Hematopoietic multipotent progenitor cell (in vitro differentiated cells): ENCODE results near the gene IL15RA. TPM values are rescaled to one million over a fixed set of nuclear protein-coding genes. Genes with fewer than 3 reads are reported as not detected.
"Not testable (repeated sequence)": the region's sequence is repeated elsewhere in the genome, so short reads cannot be mapped to it uniquely, and the experiment has no call there.

ENCODE experiments used
- DNase-seq, 3 donors: peaks; one replicate each; pipeline ENCODE4 v3.0.0-alpha.2; 2011 to 2015; ENCODE audit warnings: low read depth in 2 of 3, low spot score in 2 of 3
- total RNA-seq: library from RNA; depleted of rRNA; stranded (reverse); fragments of >200 nt; gene quantifications from one replicate; pipeline ENCODE4 v1.2.3, GENCODE V29; 2012

IL15RA gene
- total RNA-seq, 1 donor = 12.4 TPM

- no peak for DNase-seq
Observed at GRCh38 chr10:5971886-5972285, 5.5 kb downstream of the IL15RA start.

- DNase-seq = no peak
Observed at GRCh38 chr10:5971315-5971832, 6.0 kb downstream of the IL15RA start.

DNA sequence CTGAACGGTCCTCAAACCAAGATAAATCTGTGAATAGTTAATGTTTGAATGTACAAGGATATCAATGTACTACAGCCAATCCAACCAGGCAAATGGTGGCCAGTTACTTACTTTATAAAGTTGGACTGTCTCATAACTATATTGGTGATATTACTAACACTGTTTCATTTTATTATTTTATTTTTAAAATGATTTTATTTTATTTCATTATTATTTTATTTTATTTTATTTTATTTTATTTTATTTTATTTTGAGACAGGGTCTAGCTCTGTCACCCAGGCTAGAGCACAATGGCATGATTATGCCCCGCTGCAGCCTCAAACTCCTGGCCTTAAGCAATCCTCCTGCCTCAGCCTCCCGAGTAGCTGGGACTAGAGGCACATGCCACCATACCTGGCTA lies 6.8 kb downstream of the IL15RA start:
- DNase-seq = no peak

DNA sequence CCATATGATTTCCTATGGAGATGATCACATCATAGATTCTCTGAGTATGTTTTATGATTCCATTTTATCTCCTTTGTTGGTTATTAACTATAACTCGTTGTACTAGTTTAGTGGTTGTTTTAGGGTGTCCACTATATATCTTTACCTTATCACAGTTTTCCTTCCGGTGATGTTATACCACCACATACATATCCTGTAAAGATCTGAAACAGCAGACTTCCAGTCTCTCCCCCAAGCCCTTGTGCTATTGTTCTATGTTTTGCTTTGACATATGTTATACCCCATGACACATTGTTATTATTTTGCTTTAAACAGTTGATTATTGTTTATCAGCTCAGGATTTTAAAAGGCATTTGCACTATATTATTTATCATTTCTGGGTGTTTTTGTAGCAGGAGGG lies 7.3 kb downstream of the IL15RA start:
- no peak for DNase-seq

DNA sequence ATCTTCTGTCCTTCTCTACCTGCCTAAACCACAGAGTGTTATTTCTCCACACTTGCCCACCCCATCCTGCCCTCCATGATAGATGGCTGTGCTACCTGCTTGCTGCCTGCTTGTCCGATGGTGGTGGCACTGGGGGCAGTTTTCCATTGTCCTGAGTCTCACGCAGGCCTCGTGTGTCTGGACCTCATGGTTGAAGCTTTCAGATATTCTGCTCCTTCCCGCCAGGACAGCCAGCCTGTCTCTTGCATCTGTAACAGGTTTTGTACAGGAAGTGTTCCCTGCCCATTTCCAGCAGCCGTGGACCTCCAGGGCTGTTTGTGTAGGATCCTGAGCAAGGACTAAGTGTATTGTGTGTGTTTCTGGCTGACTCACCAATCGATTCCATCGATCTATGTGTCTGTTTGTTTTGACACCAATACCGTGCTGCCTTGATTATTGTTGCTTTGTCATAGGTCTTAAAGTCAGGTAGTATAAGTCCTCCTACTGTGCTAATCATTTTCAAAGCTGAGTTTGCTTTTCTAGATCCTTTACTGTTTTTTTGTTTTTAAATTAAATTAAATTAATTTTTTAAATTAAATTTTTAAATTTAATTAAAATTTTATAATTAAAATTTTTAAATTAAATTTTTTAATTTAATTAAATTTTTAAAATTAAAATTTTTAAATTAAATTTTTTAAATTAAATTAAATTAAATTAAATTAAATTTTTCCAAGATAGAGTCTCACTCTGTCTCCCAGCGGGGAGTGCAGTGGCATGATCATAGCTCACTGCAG lies 8.5 kb downstream of the IL15RA start:
- no peak for DNase-seq

- no peak for DNase-seq
Observed at GRCh38 chr10:5968037-5968680, 9.2 kb downstream of the IL15RA start.

- no peak for DNase-seq
Observed at GRCh38 chr10:5965266-5965665, 12.1 kb downstream of the IL15RA start.

GRCh38 chr10:5964736-5965135 lies 12.6 kb downstream of the IL15RA start:
- DNase-seq = no peak

DNA sequence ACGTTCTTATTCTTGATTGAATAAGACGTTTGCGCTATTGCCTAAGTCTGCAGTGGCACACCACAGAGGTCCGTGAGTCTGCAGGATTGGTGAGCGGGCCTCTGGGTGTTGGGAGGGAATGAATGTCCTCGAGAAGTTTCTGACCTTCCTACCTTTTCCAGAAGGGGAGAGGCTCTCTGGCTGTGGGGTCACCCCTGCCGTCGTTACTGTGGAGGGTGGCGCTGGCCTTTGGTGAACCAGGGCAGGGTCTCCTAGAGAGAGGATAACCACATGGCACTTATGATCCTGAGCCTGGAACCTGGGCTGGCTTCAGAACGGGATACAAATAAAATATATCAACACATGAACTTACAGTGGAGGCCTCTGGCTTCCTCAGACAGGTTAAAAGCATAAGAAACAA lies 13.8 kb downstream of the IL15RA start:
- no peak for DNase-seq

DNA sequence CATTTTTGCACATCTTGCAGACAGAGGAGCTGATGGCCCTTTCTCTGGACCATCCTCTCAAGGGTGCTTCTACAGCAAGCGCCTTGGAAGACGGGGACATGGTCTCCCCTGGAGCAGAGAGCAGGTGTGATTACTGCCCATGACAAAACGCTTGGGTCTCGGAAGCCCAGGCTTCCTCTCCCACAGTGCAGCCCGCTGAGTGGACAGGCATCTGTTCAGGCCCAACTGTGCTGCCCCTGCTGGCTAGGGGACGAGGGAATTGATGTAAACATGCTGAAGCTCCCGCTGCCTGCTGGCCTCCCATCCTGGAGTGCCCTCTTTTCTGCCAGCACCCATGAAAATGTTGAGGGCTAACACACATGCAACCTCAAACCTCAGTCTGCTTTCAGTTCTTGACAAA lies 14.3 kb downstream of the IL15RA start:
- no peak for DNase-seq

DNA sequence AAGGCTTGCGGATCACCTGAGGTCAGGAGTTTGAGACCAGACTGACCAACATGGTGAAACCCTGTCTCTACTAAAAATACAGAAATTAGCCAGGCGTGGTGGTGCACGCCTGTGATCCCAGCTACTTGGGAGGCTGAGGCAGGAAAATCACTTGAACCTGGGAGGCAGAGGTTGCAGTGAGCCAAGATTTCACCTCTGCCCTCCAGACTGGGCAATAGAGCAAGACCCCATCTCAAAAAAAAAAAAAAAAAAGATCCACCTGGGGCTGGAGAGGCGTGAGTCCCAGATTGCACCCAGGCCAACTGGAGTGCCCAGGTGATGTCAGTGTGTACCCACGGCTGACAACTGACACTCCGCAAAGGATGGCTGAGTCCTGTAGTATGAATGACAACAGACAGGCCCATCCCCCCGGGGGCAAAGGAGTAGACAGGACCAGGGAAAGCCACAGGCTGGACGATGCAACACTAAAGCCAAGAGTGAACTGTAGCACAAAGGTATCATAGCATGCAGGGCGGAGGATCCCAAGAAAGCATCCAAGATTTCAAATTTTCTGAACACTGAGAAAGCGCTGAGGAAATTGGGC lies 14.9 kb downstream of the IL15RA start:
- not testable (repeated sequence) for DNase-seq

GRCh38 chr10:5961405-5962100 lies 15.8 kb downstream of the IL15RA start:
- DNase-seq = no peak

- DNase-seq = not testable (repeated sequence)
Observed at GRCh38 chr10:5960973-5961275, 16.4 kb downstream of the IL15RA start.

DNA sequence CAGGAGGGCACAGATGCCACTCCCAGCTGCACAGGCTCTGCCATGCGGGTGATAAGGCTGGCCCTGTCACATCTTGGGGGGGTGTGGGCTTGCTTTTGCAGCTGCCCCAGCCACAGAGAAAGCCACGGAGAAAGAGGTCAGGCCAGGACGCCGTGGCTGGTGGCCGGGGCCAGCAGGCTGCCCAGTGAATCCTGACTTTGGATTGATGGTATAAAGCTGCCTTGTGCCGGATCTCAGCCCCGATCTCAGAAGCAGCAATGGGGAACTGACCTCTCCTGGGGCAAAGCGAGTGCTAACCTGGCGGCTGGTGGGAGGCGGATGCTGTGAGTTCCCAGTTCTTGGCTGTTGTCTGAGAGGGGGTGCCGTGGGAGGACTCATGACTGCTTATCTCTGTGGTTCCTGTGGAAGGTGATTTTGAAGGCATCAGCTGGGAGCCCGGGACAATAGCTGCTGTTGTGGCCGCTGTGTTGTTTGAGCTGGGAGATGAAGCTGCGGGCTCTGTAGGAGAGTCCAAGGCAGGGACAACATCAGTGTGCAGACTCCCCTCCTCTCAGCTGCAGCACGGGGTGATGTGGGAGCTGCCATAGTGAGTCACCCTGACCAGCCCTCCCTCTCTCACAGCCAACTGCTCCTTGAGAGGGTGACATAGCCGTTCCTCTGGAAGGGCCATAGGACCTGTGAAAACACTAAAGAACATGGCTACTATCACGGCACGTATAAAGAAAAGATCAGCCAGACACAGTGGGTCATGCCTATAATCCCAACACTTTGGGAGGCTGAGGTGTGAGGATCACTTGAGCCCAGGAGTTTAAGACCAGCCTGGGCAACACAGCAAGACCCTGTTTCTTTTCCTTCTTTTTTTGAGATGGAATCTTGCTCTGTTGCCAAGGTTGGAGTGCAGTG lies 17.0 kb downstream of the IL15RA start:
- no peak for DNase-seq

DNA sequence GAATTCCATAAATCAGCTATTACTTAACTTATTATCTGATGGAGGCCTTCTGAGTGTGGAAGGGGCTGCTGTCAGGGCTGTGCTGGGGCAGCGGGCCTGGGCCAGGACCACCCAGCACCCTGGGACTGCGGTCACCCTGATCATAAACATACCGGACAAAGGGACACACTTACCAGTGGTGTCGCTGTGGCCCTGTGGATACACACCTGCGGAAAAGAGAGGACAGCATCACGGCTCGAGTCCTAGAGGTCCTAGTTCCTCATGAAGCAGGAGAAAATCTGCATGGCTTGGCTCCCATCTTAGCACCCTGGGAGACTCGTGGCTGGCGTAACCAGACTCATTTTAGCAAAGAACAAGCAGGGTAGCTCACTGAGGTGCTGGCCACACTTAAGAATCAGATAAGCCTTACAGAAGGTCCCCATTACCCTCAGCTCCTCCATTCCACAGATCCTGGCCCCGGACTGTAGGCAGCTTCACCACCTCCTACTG lies 17.7 kb downstream of the IL15RA start:
- DNase-seq = no peak

DNA sequence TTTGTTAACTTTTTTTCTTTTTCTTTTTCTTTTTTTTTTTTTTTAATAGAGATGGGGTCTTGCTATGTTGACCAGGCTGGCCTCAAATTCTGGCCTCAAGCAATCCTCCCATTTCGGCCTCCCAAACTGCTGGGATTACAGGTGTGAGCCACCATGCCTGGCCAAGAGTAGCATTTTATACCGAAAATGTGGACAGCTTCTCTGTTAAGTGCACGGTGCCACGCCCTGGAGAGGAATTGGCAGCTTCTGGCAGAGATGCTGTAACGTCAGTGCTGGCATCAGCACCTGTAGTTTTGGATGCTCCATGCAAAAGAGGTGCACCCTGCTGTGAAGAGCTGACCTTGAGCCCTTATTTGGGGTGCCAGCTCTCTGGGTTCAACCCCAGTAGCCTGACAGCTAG lies 18.2 kb downstream of the IL15RA start:
- DNase-seq = no peak

DNA sequence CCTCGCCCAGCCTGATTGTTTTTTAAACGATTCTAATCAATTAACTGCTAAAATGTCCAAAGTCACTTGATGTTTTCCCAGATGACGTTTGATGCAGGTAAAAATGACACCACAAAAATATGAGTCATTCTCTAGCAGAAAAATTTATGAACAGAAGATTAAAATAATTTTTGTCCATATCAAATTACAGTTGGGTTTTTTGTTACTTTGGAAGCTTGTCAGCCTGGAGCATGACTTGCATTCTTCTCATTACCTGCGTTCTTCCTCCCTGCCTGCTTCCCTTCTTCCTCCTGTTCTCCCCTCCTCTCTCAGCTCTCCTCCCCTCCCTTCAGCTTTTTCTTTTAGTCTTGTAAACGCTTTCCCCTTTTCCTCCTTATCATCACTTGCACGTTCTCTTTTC lies 18.7 kb downstream of the IL15RA start:
- DNase-seq = no peak

DNA sequence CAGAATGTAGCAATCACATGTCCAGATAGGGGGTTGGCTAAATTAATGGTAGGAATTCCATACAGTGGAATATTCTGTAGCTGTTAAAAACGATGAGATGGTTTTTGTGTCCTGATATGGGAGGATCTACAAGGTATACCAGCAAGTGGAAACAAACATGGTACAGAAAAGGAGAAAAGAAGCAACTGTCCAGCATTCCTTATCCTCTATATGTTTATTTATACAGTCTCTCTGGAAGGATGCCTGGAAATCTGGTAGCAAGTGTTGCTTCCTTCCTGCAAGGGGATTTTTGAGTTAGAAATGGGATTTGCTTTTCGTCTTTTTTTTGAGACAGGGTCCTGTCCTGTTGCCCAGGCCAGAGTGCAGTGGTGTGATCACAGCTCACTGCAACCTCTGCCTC lies 19.3 kb downstream of the IL15RA start:
- DNase-seq = no peak

DNA sequence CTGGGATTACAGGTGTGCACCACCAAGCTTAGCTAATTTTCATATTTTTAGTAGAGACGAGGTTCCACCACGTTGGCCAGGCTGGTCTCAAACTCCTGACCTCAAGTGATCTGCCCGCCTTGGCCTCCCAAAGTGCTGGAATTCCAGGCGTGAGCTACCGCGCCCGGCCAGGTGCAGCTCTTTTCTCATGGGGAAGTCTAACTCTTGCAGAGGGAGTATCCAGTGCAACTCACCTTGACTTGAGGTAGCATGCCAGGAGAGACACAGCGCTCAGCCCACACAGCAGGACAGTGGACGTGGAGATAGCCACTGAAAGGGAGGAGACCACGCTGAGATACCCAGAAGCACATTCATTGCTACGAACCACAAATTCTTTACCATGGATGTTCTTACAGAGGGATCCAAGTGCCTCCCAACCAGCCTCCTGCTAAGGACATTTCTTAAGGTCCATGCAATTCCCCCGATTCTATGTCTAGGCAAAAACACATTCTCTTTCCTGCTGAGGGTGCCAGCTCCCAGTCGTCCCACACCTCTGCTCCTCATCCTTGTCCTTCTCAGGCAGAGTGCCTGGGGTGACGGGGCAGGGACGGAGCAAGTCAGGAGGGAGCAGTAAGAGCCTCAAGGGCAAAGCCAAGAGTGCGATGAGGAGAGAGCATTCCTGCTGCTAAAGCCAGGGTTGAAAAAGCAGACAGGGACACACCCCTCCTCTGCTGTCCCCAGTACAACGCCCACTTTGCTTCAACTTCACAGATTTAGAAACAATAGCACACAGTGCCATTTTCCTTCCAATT lies 21.0 kb downstream of the IL15RA start:
- no peak for DNase-seq
